PC-9 (cell line): ENCODE data around the gene C21orf58. TPM values are rescaled to one million over a fixed set of nuclear protein-coding genes. Genes with fewer than 3 reads are reported as not detected.

ENCODE experiments used
- BruUV-seq: library from RNA; stranded (reverse); fragments of 400-500 nt; replicated peaks from 2 replicates; lab custom pipeline; 2021; lab: Mats Ljungman, UMichigan
- CTCF ChIA-PET: fragments of 300-600 bp; sonication (Branson Sonifier 250); formaldehyde crosslinking; loops from one replicate; lab custom pipeline; 2022; ENCODE audit warnings: antibody characterized with exemption; lab: Charles Lee
- POLR2A ChIA-PET: fragments of 300-600 bp; sonication (Branson Sonifier 250); formaldehyde crosslinking; loops from one replicate; lab custom pipeline; 2022; ENCODE audit warnings: antibody characterized with exemption; ENCODE audit not compliant: unreplicated experiment; lab: Charles Lee
- DNase-seq, 2 experiments: peaks; one replicate each; pipeline versions ENCODE4 v3.0.0 to v3.0.0-alpha.2; 2015 to 2022; ENCODE audit warnings: mixed read lengths in 1 of 2
- H2AFZ ChIP-seq: fragments of 200-600 bp; sonication (generic); 2 replicates; pipeline ENCODE4 v1.8.1; 2017; ENCODE audit warnings: antibody characterized with exemption
- H3F3A ChIP-seq: fragments of 200-600 bp; sonication (generic); 2 replicates; pipeline ENCODE4 v1.8.1; 2017; ENCODE audit warnings: antibody characterized with exemption, mild to moderate bottlenecking, low read depth; ENCODE audit not compliant: insufficient read depth
- H3K27ac ChIP-seq: fragments of 200-600 bp; sonication (generic); 2 replicates; pipeline ENCODE4 v1.6.1; 2016; ENCODE audit warnings: mixed run types
- H3K27me3 ChIP-seq: fragments of 200-600 bp; sonication (generic); 2 replicates; pipeline ENCODE4 v1.6.1; 2016; ENCODE audit warnings: low read depth, mixed run types; ENCODE audit not compliant: insufficient read depth
- H3K36me3 ChIP-seq: fragments of 200-600 bp; sonication (generic); 2 replicates; pipeline ENCODE4 v1.6.1; 2016; ENCODE audit warnings: low read depth, mixed run types
- H3K4me1 ChIP-seq: fragments of 200-600 bp; sonication (generic); replicated peaks from 2 replicates; pipeline ENCODE4 v1.6.1; 2016; ENCODE audit warnings: mixed run types; ENCODE audit not compliant: insufficient read depth
- H3K4me2 ChIP-seq: fragments of 200-600 bp; sonication (generic); 2 replicates; pipeline ENCODE4 v1.6.1; 2017; ENCODE audit warnings: mixed run types
- H3K4me3 ChIP-seq: fragments of 200-600 bp; sonication (generic); 2 replicates; pipeline ENCODE4 v1.6.1; 2016; ENCODE audit warnings: mixed run types
- H3K79me2 ChIP-seq: fragments of 200-600 bp; sonication (generic); 2 replicates; pipeline ENCODE4 v1.6.1; 2017; ENCODE audit warnings: low read depth, mixed run types
- H3K9me2 ChIP-seq: fragments of 200-600 bp; sonication (generic); 2 replicates; pipeline ENCODE4 v1.8.1; 2017; ENCODE audit warnings: mild to moderate bottlenecking; ENCODE audit not compliant: insufficient read depth
- H3K9me3 ChIP-seq: fragments of 200-600 bp; sonication (generic); 2 replicates; pipeline ENCODE4 v1.8.1; 2016; ENCODE audit warnings: low read depth; ENCODE audit not compliant: insufficient read depth
- H4K20me1 ChIP-seq: fragments of 200-600 bp; sonication (generic); 2 replicates; pipeline ENCODE4 v1.8.1; 2017; ENCODE audit not compliant: insufficient read depth
- EZH2 ChIP-seq: fragments of 200-600 bp; sonication (generic); IDR thresholded peaks from 2 replicates; pipeline ENCODE4 v1.8.0; 2017; ENCODE audit warnings: antibody characterized with exemption, low read depth
- intact Hi-C: fragments of 100-400 bp; cut with micrococcal nuclease; formaldehyde crosslinking; loops from one replicate; pipeline ENCODE4 v1.10.0; 2022; ENCODE audit not compliant: unreplicated experiment
- total RNA-seq: library from RNA; stranded (reverse); gene quantifications from 2 replicates; pipeline ENCODE4 v1.2.3, GENCODE V29; 2021
- TF ChIP-seq, protein P1 (sequence below): fragments of 200-600 bp; sonication (generic); conservative IDR thresholded peaks from 2 replicates; pipeline ENCODE4 v1.6.1; 2017; ENCODE audit warnings: mixed run types, antibody characterized with exemption, mild to moderate bottlenecking, moderate library complexity

The C21orf58 gene
- total RNA-seq, 1 experiment from 2014 or later, result 28.9 TPM

DNA sequence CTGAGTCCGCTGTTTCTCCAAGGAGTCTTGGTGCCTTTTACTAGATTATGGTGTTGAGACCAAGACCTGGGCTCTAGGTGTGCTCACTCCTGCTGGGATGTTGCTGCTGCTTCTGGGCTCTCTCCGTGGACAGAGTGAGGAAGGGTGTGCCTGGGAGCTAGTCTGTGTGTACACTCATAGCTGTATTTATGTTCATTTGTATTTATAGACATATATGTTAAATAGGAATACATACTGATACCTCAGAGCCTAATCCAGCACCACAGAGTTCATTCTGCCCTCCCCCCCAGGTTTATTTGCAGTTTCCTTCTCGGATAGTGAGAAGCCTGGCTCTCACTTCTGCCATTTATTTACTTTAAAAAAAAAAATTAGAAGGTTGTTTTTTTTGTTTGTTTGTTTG is 12.9 kb upstream of the C21orf58 start:
- TF ChIP-seq, protein P1, sequence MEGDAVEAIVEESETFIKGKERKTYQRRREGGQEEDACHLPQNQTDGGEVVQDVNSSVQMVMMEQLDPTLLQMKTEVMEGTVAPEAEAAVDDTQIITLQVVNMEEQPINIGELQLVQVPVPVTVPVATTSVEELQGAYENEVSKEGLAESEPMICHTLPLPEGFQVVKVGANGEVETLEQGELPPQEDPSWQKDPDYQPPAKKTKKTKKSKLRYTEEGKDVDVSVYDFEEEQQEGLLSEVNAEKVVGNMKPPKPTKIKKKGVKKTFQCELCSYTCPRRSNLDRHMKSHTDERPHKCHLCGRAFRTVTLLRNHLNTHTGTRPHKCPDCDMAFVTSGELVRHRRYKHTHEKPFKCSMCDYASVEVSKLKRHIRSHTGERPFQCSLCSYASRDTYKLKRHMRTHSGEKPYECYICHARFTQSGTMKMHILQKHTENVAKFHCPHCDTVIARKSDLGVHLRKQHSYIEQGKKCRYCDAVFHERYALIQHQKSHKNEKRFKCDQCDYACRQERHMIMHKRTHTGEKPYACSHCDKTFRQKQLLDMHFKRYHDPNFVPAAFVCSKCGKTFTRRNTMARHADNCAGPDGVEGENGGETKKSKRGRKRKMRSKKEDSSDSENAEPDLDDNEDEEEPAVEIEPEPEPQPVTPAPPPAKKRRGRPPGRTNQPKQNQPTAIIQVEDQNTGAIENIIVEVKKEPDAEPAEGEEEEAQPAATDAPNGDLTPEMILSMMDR, result no peak
- TF ChIP-seq EZH2, result no peak
- ChIA-PET CTCF (no interaction called here), POLR2A (no interaction called here)
- Histone ChIP-seq H3K79me2 (peaks cover 2% of the 10 kb centered on the region; the same call in 1 of the 2 replicates), H3K36me3 (no peaks in the 10 kb centered on the region; the same call in 1 of the 2 replicates), H3K4me1 (no peaks in the 10 kb centered on the region), H3K27me3 (no peaks in the 10 kb centered on the region), H3K4me3 (no peak overlapping the region), H3K9me3 (no peaks in the 10 kb centered on the region), H4K20me1 (no peaks in the 10 kb centered on the region), H3K4me2 (no peak overlapping the region), H3F3A (no peaks in the 10 kb centered on the region), H3K9me2 (no peaks in the 10 kb centered on the region), H3K27ac (no peak overlapping the region), H2AFZ (no peak overlapping the region)
- intact Hi-C loops, result no loop called here
- no peak for DNase-seq
- no TSS peak for BruUV-seq

DNA sequence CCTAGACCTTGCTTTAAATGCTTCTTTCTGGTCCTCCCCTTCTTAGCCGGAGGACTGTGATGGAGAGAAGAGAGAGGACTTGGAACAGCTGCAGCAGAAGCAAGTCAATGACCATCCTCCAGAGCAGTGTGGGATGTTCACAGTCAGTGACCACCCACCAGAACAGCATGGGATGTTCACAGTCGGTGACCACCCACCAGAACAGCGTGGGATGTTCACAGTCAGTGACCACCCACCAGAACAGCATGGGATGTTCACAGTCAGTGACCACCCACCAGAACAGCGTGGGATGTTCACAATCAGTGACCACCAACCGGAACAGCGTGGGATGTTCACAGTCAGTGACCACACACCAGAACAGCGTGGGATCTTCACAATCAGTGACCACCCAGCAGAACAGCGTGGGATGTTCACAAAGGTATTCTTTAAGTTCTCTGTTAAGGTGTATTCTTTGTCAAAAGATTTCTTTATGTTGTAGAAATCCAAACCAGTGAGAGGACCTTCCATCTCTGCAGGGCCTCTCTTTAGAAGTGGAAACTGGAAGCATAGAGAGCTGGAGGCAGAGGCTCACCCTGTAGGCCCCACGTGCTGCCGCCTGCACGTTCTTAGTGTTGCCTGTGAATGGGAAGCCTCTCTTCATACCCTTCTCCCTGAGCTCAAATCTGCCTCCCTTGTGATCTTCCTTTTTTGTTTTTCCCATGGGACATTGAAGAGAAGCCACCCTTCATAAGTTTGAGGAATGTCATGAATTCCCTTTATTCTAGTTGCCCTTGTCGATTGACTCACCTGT is 10.9 kb upstream of the C21orf58 start:
- no peak overlapping the region for H3K4me3 ChIP-seq
- no peak for TF ChIP-seq EZH2
- TF ChIP-seq, protein P1, result no peak
- no peaks in the 10 kb centered on the region for H3K4me1 ChIP-seq
- H3K4me2 ChIP-seq, result no peak overlapping the region
- no peaks in the 10 kb centered on the region for H3K9me2 ChIP-seq
- no peak overlapping the region for H2AFZ ChIP-seq
- no peaks in the 10 kb centered on the region for H3K27me3 ChIP-seq
- H4K20me1 ChIP-seq, result peaks cover 4% of the 10 kb centered on the region; the same call in 1 of the 2 replicates
- no peak overlapping the region for H3K27ac ChIP-seq
- ChIA-PET CTCF (no interaction called here), POLR2A (no interaction called here)
- no peak for DNase-seq
- intact Hi-C loops, result no loop called here
- no peaks in the 10 kb centered on the region for H3K36me3 ChIP-seq
- peaks cover 6% of the 10 kb centered on the region for H3K79me2 ChIP-seq
- H3F3A ChIP-seq, result no peaks in the 10 kb centered on the region
- BruUV-seq, result no TSS peak
- no peaks in the 10 kb centered on the region for H3K9me3 ChIP-seq

GRCh38 chr21:46329796-46330195 is 6.1 kb upstream of the C21orf58 start:
- BruUV-seq, result no TSS peak

More at GRCh38 chr21:46329796-46330195, 6.1 kb upstream of the C21orf58 start:
- H3K36me3 ChIP-seq, result no peaks in the 10 kb centered on the region
- no peaks in the 10 kb centered on the region for H3K9me3 ChIP-seq
- no peaks in the 10 kb centered on the region for H3K9me2 ChIP-seq
- H4K20me1 ChIP-seq, result peaks cover 4% of the 10 kb centered on the region; the same call in 1 of the 2 replicates
- H3K4me1 ChIP-seq, result peaks cover 10% of the 10 kb centered on the region
- H3K4me2 ChIP-seq, result no peak overlapping the region
- H3K79me2 ChIP-seq, result peaks cover 38% of the 10 kb centered on the region
- H3K4me3 ChIP-seq, result no peak overlapping the region
- H2AFZ ChIP-seq, result no peak overlapping the region
- intact Hi-C loops, result no loop called here
- H3K27ac ChIP-seq, result no peak overlapping the region
- POLR2A ChIA-PET, result no interaction called here
- CTCF ChIA-PET, result no interaction called here
- no peaks in the 10 kb centered on the region for H3K27me3 ChIP-seq
- no peak for DNase-seq
- H3F3A ChIP-seq, result peaks cover 8% of the 10 kb centered on the region; the same call in 1 of the 2 replicates
- no peak for TF ChIP-seq EZH2
- TF ChIP-seq, protein P1, result no peak
